Renal cortex interstitium (tissue), 11 donors: ENCODE results near the gene RXRA. TPM values are rescaled to one million over a fixed set of nuclear protein-coding genes. Genes with fewer than 3 reads are reported as not detected.

Experiments used
- DNase-seq, 11 donors: peaks; one replicate each; pipeline ENCODE4 v3.0.0-alpha.2; 2013; ENCODE audit warnings: low read depth in 9 of 11, low spot score in 4 of 11; ENCODE audit errors: extremely low read depth in 1 of 11
- polyA plus RNA-seq, 3 donors: library from polyadenylated mRNA; unstranded; fragments of 120-200 nt; gene quantifications; one replicate each; pipeline ENCODE4 v1.2.1, GENCODE V29; 2013; ENCODE audit not compliant: insufficient read length in 3 of 3

RXRA gene
- polyA plus RNA-seq, 3 donors, result 33.5 to 51.7 (median 44.8) TPM

DNA sequence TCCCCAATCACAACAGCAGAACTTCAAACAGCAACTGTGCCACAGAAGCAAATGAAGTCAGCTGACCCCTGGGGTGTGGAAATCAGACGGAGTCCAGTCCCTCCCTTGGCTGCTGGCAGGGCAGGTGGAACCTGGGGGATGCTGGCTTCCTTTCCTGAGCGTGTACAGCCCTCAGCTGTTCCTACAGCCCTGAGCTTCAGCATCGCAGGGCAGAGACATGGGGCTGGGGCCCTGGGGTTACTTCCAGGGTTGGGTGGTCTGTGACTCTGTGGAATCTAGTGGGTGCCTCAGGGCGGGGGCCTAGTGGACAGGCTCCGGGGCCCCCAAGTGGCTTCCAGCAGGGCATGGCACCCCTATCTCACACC is 7.3 kb upstream of the RXRA start:
- DNase-seq, result no peak

DNA sequence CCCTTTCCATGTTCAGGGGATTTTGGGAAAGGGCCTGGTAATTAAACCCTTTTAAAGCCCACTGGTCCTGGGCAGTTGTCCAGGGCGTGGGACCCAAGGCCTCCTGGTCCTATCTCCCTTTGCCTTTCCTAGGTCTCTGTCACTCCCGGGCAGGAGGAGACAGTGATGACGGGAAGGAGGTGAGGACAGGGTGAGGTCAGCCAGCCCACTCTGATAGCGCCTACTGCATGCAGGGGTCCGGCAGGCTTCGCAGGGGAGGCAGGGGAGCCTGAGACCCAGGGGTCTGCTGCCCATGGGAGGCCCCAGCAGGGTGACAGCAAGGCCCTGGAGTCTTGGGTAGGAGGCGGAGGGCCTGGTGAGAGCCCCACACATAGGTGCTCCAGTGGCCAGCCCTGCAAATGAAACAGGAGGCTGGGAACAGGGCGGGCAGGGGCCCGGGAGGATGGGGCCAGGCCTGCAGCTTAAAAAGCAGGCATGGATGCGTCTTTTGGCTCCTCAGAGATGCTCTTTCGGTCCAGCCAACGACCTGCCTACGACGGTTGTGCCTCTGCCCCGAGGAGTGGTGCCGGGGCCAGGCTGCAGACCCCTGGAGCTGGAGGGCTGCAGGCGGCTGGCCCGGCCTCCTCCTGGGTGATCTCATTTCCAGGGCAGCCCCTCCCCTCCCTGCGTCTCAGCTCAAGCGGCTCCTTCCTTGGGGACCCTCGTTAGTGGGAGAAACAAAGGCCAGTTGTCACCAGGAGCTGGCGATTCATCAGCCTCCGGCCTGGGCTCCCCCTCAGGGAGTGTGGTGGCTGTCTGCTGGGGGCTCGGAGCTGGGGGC is 6.7 kb upstream of the RXRA start:
- DNase-seq, result no peak

DNA sequence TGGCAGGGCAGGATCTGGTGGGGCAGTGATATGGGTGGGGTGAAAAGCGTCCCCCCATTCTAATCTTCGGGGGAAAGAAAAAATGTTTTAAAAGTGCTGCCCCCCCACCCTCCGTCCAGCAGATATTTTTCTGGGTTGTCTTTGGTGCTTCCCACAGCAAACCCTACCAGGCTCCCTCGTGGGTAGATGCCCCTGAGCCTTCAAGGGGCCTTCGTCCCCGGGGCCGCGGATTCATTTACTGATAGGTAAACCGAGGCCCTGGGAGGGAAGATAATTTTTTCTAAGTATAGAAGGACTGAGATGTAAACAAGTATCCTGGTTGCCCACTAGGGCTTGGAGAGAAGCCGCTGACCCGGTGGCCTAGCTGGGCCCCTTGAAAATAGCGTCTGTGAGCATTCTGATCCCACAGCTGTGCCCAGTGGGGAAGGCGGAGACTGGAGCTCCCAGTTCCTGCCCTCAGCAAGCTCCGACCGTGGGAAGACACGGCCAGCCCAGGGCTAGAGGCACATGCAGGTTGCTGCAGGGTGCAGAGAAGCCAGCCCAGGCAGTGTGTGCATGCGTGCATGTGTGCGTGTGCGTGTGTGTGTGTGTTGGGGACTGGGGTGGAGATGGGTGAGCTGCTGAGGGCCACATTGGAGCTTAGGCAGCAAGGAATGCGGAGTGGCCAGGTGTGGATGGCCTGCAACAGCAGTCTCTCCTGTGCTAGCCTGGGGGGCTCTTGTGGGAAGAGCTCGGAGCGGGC is 6.0 kb upstream of the RXRA start:
- DNase-seq, result no peak

DNA sequence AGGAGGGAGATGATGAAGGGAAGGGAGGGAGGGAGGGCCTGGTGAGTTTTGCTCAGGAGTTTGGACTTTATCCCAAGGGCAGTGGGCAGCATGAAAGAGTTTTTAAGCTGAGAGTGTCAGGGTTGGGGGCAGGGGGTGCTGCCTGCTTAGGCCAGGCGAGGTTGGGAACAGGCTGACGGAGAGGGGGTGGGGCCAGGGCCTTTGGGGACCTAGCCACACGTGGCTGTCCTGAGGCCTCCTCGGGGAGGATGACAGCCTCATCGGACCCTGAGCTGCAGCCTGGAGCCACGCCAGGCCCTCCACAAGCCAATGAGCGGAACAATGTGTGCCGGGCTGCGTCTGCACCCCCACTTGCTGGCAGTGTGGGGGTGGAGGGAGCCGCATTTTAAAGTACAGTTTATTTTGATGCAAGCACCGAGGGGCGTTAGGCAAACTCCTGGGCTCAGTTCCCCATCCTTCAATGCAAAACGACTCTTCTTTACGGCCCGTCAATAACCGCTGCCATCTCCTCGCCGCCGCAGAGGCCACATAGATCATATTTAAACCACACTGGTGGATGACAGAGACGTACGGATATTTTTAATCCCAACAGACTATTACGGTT is 5.3 kb upstream of the RXRA start:
- DNase-seq, result no peak

DNA sequence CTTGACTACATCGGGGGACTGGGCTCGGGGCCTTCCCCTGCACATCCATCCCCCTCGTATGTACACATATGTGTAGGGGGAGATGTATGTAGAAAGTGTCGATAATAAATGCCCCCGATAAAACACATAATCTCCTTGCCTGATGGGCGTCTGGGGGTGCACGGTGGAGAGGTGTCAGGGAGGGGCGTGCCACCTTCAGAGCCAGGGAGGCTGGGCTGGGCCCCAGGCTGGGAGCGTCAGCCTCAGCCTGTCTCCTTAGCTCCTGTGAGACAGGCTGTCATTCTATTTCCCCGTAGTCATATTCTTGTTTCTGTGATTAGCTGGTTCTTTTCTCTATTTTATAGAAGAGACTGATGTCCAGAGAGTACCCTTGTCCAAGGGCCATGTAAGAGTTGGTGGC is 4.7 kb upstream of the RXRA start:
- no peak for DNase-seq

DNA sequence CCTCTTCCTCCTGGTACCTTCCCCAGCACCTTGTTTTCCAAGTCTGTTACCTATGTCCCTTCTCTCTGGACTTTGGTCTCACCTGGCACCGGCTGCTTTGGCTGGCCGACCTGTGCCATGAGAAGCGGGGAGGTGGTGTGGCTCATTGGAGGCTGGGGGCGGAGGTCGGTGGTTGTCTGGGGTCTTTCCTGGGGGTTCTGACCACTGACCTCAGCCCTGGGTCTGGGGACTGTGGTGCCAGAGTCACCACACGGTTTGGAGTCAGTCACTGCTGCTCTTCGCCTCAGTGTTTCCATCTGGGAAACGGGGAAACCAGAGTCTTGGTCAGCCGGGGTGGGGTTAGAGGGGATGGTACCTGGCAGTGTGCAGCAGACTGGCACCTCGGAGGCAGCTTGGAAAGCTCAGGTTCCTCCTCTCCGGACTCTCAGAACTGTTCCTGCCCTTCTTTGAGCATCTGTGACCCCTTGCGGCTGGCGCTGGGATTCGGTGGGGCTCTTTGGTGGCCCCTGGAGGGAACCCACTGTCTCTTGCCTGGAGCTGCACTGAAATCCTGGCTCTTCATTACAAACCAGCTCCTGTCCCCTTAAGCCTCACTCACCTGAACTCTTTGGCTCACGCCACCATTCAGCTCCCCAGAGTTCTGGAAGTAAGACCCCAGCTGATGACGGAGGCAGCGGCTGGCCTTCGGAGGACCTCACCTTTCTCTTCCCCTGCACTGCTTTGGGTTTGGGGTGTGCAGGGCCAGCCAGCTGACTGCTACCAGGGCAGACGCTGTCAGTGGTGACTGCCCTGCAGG is 4.1 kb upstream of the RXRA start:
- DNase-seq, result no peak

DNA sequence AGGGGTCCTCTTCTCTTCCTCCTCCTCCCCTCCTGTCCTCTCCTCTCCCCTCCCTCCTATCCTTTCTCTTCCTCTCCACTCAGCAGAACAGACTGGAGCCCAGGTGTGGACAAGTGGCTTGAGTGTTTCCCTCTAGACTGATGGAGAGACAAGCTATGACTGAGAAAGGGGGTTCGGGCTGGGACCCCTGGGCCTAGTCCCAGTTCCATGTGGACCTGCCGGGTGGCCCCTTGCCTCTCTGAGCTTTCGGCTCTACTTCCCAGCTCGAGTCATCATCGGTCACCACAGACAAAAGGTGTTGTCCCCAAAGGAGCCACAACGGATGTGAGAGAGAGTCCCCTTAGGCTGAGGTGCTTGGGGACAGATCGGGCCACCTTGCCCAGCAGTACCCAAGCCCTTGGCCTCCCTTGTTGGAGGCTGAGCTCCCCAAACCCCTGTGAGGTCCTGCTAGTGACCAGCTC is 3.4 kb upstream of the RXRA start:
- DNase-seq, result no peak

DNA sequence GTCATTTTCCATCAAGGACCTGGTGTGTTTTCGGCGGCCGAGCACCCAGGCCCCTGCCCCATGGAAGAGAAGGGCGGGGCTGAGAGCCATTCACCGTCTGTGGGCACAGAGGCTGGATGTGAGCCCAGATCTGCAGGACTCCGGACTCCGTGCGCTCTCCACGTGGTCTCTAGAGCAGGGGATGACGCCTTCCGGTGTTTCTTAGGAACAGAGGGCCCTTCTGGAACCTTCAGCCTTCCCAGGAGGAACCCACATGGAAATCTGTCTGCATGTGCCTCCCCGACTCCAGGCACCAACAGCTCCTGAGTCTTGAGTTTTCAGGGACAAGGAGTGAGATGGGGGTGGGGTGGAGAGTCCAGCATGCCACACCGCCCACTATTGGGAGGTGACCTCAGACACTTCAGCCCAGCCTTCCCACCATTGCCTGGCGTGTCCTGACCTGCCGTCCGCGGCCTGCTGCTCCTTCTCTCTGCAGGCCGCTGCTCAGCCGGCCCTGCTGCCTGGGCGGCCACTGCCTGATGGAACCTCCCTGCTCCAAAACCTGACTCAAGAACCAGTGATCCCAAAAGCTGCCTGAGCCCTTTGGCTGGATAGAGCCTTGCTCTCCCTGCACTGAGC is 2.4 kb upstream of the RXRA start:
- no peak for DNase-seq

DNA sequence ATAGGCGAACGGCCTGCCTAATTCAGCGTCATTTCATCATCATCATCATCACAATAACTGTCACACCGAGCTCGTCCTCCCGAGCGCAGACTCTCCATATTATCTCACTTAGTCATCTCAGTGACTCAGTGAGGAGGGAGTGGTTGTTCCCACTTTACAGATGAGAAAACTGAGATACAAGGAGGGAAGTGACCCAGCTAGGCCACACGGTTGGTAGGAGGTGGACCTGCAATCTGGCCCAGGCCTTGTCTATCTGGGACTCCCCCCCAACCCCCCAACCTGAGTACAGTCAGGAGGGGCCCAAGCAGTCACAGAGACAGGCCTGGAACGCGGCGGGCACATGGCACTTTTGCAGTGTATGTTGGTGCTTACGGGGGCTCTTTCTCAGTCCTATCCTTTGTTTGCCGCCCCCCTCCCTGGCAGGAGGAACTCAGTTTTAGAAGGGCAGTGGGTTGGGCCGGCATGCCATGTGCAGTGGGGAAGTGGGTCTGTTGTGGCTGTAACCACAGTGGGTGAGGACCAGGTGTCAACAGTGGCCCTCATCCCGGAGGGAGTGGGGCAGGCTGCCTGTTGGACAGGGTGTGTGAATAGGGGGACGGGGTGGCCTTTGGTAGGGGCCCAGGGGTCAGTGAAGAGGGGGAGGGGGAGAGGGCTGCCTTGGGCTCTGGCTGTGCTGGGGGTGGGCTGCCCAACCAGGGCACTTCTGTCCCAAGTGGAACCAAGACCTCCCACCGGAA is 1.7 kb upstream of the RXRA start:
- DNase-seq, result no peak

DNA sequence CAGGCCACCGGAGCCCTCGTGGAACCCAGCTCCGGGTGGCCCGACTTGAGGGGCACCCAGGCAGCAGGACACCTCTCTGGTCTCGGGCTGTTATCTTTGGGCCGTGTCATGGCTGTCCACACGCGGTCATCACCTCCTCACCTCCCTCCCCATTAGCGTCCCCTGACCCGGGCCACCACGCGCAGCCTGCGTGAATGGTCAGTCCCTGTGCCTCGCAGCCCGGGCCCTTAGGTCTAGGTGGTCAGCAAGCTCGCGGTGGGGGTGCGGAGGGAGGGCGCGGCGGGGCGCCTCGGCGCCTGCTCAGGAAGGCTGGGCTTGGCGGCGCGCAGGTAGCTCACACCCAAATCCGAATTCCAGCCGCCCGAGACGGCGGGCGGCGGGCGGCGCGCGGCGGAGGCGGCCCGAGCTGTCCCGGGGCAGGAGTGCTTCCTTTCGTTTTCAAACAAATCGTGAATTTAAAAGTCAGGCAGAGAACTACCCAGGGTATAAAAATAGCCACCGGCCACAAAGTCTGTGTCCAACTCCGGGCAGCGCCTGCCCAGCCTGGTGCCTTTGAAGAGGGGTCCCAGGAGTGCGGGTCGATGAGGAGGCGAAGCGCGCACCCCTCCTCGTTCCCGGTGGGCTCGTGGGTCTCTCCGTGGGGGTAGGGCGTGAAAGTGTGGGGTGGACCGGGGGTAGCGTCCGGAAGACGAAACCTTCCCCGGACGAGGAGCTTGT is 1.0 kb upstream of the RXRA start:
- DNase-seq, result no peak

DNA sequence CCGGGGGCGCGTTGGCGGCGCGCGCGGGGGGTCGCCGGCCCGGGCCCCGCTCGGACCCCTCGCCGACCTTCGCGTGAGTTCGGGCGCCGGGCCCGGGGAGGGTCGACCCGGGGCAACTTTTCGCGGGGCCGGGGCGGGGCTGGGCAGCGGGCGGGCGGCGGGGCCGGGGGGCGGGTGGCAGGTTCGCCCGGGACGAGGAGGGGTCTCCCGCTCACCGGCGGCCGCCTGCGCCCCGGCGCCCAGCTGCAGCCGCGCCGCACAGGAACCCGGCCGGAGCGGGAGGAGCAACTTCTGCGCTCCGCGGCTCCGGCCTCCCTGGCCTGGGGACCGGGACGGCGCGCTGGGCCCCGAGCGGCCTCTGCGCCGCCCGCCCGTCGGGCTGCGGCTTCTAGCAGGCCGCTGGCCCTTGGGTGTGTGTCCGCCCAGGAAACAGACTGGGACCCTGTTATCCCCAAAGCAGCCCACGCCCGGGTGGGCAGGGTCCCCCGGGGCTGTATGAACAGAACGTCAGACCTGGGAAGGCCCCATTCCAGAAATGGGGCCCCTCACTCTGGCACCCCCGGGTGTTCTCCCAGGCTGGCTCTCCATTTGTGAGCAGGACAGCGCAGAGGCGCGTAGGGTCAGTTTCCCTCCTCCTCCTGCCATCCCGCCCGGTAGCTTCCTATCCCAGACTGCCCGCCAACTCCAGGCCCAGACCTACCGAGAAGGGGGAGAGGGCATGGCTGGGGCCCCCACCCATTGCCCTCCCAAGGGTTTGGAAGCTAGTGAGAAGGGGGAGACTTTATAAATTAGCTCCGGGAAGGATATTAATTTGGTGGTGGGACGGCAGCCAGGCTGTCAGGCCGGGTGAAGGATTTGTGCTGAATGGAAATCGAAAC is 708 bp downstream of the RXRA start:
- DNase-seq, result no peak

DNA sequence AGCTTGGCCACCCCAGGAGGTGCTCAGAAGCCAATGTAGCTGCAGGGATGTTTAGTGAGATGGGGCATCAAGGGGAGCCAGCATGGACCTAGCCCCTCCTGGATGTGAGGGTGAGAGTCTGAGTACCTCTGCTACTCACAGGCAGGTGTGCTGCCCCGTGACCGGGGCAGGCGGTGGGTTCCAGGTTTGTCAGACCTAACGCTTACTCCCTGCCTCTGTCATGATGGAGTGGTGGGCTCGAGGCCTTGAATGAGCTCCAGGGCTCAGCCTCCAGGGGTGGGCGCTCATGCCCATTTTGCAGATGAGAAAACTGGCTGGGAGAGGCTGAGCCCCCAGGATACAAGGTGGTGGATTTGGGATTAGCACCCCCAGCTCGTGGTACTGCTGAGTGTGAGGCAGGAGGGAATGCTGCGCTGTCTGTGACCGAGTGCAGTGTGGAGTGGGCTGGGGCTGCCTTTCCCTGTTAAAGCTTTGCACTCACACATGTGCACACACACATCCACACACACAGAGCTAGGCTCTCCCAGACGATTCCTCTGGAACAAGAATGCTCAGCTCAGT is 1.5 kb downstream of the RXRA start:
- no peak for DNase-seq

DNA sequence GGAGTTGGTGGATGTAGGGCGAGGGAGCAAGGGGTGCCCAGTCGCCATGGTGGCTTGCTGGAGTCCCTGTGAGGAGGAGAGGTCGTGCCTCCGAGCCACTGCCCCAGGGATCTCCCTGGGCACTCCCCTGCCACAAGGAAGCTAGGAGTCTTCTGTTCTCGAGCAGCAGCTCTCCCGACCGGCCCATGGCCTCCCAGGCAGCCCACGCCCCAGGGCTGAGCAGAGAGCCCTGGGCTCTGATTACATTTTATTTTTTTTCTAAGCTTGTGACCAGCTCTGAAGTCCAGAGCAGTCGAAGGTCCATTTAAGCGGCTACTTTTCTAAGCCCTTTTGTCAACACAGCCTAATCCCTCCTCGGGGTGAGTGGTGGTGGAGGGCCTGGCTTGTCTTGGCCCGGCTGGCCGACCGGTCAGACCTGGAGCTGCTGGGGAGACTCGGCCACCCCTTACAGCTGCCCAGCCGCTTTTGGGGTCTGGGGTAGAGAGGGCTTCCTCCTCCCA is 2.1 kb downstream of the RXRA start:
- no peak for DNase-seq

DNA sequence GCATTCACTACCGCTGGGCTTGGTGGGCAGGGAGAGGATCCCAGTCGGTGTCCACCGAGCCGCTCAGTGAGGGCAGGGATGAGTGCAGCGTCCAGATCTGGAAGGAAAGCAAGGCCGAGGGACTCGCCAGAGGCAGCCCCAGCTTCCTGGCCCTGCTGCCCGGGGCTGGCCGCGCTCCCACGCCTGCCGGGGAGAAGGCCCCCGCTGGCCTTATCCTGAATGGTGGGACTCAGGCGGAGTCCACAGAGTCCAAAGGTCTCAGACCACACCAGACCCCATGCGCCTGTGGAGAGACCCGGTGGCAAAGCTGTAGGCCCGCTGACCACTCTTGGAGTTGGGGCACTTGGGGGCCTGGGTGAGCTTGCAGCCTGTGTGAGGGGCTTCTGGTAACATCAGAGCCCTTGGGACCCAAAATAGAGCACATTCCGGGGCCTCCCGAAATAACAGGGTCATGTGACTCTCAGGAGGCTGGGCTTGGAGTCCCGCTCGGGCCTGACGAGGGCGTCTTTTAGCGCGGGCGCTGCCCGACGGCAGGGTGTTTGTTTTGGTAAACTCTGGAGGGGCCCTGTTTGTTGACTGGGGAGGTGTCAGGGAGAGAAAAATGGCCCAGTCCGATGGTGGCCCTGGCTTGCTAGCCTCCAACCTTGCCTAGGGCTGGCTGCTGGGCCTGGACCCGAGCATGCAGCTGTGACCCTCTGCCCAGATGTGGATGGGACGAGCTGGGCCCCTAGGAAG is 2.8 kb downstream of the RXRA start:
- DNase-seq, result no peak

DNA sequence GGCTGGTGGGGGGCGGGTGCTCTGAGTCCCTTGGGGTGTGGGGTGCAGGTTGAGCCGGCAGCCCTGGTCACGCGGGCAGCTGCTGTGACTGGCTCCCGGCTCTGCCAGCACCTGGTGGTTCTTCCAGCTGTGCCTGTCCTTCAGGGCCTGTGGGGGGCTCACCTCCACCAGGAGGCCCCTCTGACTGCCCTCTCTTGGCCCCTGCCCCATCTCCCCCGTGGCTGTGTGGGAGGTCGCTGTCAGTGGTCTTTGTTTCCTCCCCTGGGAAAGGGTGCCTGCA is 3.3 kb downstream of the RXRA start:
- no peak for DNase-seq

DNA sequence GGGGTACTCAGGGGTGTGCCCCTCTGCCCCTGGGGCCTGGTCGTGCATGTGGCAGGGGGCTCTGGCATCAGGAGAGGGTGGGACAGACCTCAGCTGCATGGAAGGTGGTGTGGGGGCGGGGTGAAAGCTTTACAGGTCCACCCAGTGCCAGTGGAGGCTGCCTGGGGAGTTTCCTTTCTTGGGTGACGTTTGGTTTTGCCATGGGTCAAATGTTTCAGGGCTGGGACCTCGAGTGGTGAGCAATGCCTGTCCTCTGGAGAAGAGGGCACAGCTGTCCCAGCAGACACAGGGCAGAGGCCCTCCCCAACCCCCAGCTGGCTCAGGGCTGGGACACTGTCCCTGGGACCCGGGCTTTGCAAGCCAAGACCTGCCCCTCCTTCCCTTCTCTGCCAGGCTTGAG is 3.6 kb downstream of the RXRA start:
- DNase-seq, result no peak
